HEK293 (cell line): Measurements from ENCODE around the gene OTUB1.

Source experiments
- CTCF ChIA-PET: fragments of 350-600 bp; formaldehyde crosslinking; extraction: SDS; loops from one replicate; lab custom pipeline; 2021; ENCODE audit warnings: antibody characterized with exemption; lab: Yijun Ruan, JAX
- POLR2A ChIA-PET: fragments of 300-600 bp; formaldehyde crosslinking; extraction: SDS; loops from one replicate; lab custom pipeline; 2020; ENCODE audit warnings: antibody characterized with exemption, inconsistent platforms; lab: Yijun Ruan, JAX
- H3K27ac ChIP-seq: fragments of 200-500 bp; sonication (Bioruptor generic); 2 replicates; pipeline ENCODE4 v1.5.1; 2014; ENCODE audit warnings: low read depth, low read length, control low read depth, inconsistent platforms; ENCODE audit errors: extremely low read depth
- H3K36me3 ChIP-seq, 2 experiments: fragments of 200-500 bp in 1 of 2; sonication (Bioruptor generic) in 1 of 2; 1 replicate in 1 of 2; 2 replicates in 1 of 2; pipeline ENCODE4 v1.5.1; 2014 to 2017; ENCODE audit warnings: inconsistent platforms in 2 of 2, low read length in 2 of 2; ENCODE audit not compliant: control insufficient read depth in 2 of 2, insufficient read depth in 1 of 2
- H3K4me1 ChIP-seq: fragments of 200-500 bp; sonication (Bioruptor generic); 2 replicates; pipeline ENCODE4 v1.5.1; 2014; ENCODE audit warnings: mild to moderate bottlenecking, low read length, inconsistent platforms; ENCODE audit not compliant: control insufficient read depth, insufficient read depth
- H3K4me3 ChIP-seq: 2 replicates; pipeline ENCODE4 v1.5.1; 2011; ENCODE audit warnings: low read depth, mild to moderate bottlenecking, control low read depth, low read length, moderate library complexity
- H3K9me3 ChIP-seq: fragments of 200-500 bp; sonication (Bioruptor generic); 2 replicates; pipeline ENCODE4 v1.5.1; 2014; ENCODE audit warnings: low read depth, low read length, inconsistent platforms; ENCODE audit not compliant: control insufficient read depth, insufficient read depth
- KLF7 ChIP-seq: fragments of 450-650 bp; formaldehyde crosslinking; IDR thresholded peaks from 2 replicates; pipeline ENCODE4 v1.5.1; 2016; ENCODE audit warnings: missing biosample characterization, missing genetic modification characterization, borderline replicate concordance
- OSR2 ChIP-seq: fragments of 450-650 bp; formaldehyde crosslinking; IDR thresholded peaks from 2 replicates; pipeline ENCODE4 v1.5.1; 2016; ENCODE audit warnings: missing biosample characterization, missing genetic modification characterization
- REST ChIP-seq: fragments of 450-650 bp; formaldehyde crosslinking; IDR thresholded peaks from 2 replicates; pipeline ENCODE4 v1.5.1; 2016; ENCODE audit warnings: missing biosample characterization, missing genetic modification characterization
- SETDB1 ChIP-seq: IDR thresholded peaks from one replicate; pipeline ENCODE4 v1.6.1; 2017; ENCODE audit warnings: mild to moderate bottlenecking, low read length, moderate library complexity, mixed read lengths; ENCODE audit not compliant: insufficient read length
- SP2 ChIP-seq: fragments of 450-650 bp; formaldehyde crosslinking; IDR thresholded peaks from 2 replicates; pipeline ENCODE4 v1.5.1; 2016; ENCODE audit warnings: missing biosample characterization, missing genetic modification characterization
- TCF7L2 ChIP-seq: IDR thresholded peaks from 2 replicates; pipeline ENCODE4 v1.6.1; 2011; ENCODE audit warnings: low read depth, mild to moderate bottlenecking, inconsistent platforms, low read length, moderate library complexity, borderline replicate concordance
- ZBTB49 ChIP-seq: fragments of 450-650 bp; formaldehyde crosslinking; IDR thresholded peaks from 2 replicates; pipeline ENCODE4 v1.5.1; 2016; ENCODE audit warnings: missing biosample characterization, missing genetic modification characterization, low read depth
- ZFHX2 ChIP-seq: fragments of 450-650 bp; formaldehyde crosslinking; conservative IDR thresholded peaks from 2 replicates; pipeline ENCODE4 v1.5.1; 2016; ENCODE audit warnings: missing biosample characterization, missing genetic modification characterization
- ZFP37 ChIP-seq: fragments of 450-650 bp; formaldehyde crosslinking; IDR thresholded peaks from 2 replicates; pipeline ENCODE4 v1.5.1; 2016; ENCODE audit warnings: missing biosample characterization, missing genetic modification characterization
- ZNF16 ChIP-seq: fragments of 450-650 bp; formaldehyde crosslinking; IDR thresholded peaks from 2 replicates; pipeline ENCODE4 v1.5.1; 2016; ENCODE audit warnings: low read depth, missing biosample characterization, missing genetic modification characterization
- ZNF280C ChIP-seq: fragments of 450-650 bp; formaldehyde crosslinking; IDR thresholded peaks from 2 replicates; pipeline ENCODE4 v1.5.1; 2016; ENCODE audit warnings: missing biosample characterization, missing genetic modification characterization
- ZNF292 ChIP-seq: fragments of 450-650 bp; formaldehyde crosslinking; IDR thresholded peaks from 2 replicates; pipeline ENCODE4 v1.5.1; 2016; ENCODE audit warnings: low read depth, missing biosample characterization, missing genetic modification characterization, borderline replicate concordance
- ZNF335 ChIP-seq: fragments of 450-650 bp; formaldehyde crosslinking; conservative IDR thresholded peaks from 2 replicates; pipeline ENCODE4 v1.5.1; 2016; ENCODE audit warnings: missing biosample characterization, missing genetic modification characterization
- ZNF394 ChIP-seq: fragments of 450-650 bp; formaldehyde crosslinking; IDR thresholded peaks from 2 replicates; pipeline ENCODE4 v1.5.1; 2016; ENCODE audit warnings: missing biosample characterization, missing genetic modification characterization, mild to moderate bottlenecking, moderate library complexity, borderline replicate concordance
- ZNF624 ChIP-seq: fragments of 450-650 bp; formaldehyde crosslinking; IDR thresholded peaks from 2 replicates; pipeline ENCODE4 v1.5.1; 2017; ENCODE audit warnings: missing biosample characterization, missing genetic modification characterization
- TF ChIP-seq, protein P1 (sequence below): fragments of 450-650 bp; formaldehyde crosslinking; IDR thresholded peaks from 2 replicates; pipeline ENCODE4 v1.5.1; 2016; ENCODE audit warnings: missing biosample characterization, missing genetic modification characterization
- TF ChIP-seq, protein P2 (sequence below): fragments of 450-650 bp; formaldehyde crosslinking; IDR thresholded peaks from 2 replicates; pipeline ENCODE4 v1.5.1; 2016; ENCODE audit warnings: missing biosample characterization, missing genetic modification characterization

Gene OTUB1

GRCh38 chr11:63986932-63987513 lies 785 bp downstream of the OTUB1 start:
- Histone ChIP-seq H3K27ac (peak overlapping the region; percentile 76), H3K4me3 (peak overlapping the region; percentile 95), H3K9me3 (no peaks in the 10 kb centered on the region), H3K36me3 (peaks cover 4 to 40% of the 10 kb centered on the region in 2 experiments; a peak in 2 of 3 replicates), H3K4me1 (0 out of 2 replicates have a peak, but pooled peaks cover 2% of the 10 kb centered on the region)
- TF ChIP-seq ZBTB49 (no peak), ZNF335 (tag by site-specific recombination) (peak; percentile 65)
- POLR2A ChIA-PET = interaction anchor here (3.5 kb wide), 1 partner anchor 13 kb away, joined by 18 read pairs; no protein-coding TSS in a partner anchor
- CTCF ChIA-PET = no interaction called here

DNA sequence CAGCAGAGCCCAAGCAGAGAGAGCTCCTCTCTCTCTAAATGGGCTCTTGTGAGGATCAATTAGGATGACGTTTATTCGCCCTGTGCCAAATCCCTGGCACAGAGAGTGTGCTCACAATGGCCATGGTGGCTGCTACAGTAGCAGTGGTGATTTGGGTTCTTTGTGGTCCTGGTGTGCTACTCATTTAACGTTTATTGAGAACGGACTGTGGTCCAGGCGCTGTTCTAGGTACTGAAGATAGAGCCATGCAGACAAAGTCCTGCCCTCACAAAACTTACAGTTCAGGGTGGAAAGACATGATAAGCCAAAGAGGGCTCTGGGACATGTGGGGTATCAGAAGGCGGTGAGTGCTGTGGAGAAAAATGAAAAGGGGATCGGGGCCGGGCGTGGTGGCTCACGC lies 5.3 kb downstream of the OTUB1 start:
- no peak overlapping the region for H3K4me3 ChIP-seq
- ChIA-PET CTCF (interaction anchor here (0.7 kb wide), 2 partner anchors 8 to 13 kb away, joined by 3 read pairs; no protein-coding TSS in a partner anchor), POLR2A (interaction anchor here (0.6 to 0.8 kb wide), 2 partner anchors 15 to 17 kb away, joined by 3 read pairs; partner anchors contain the start of gene COX8A)
- TF ChIP-seq ZNF624 (tag by site-specific recombination) (no peak), REST (tag by site-specific recombination) (peak; percentile 73)
- H3K9me3 ChIP-seq = no peaks in the 10 kb centered on the region
- H3K27ac ChIP-seq = no peak overlapping the region
- no peaks in the 10 kb centered on the region for H3K4me1 ChIP-seq
- peaks cover 8 to 78% of the 10 kb centered on the region in 2 experiments; a peak in 2 of 3 replicates for H3K36me3 ChIP-seq

GRCh38 chr11:63993100-63993499 lies 6.9 kb downstream of the OTUB1 start:
- peaks cover 8 to 87% of the 10 kb centered on the region in 2 experiments; a peak in 2 of 3 replicates for H3K36me3 ChIP-seq

GRCh38 chr11:63993993-63994392 lies 7.8 kb downstream of the OTUB1 start:
- peaks cover 8 to 84% of the 10 kb centered on the region in 2 experiments; a peak in 2 of 3 replicates for H3K36me3 ChIP-seq
- ChIA-PET CTCF (interaction anchor here (0.6 to 1.3 kb wide), 3 partner anchors 46 to 153 kb away, joined by 3 to 5 read pairs (median 4); no protein-coding TSS in a partner anchor), POLR2A (no interaction called here)
- H3K9me3 ChIP-seq = no peaks in the 10 kb centered on the region
- no peak overlapping the region for H3K27ac ChIP-seq
- H3K4me1 ChIP-seq = no peaks in the 10 kb centered on the region
- no peak overlapping the region for H3K4me3 ChIP-seq
- TF ChIP-seq ZNF280C (no peak), SETDB1 (no peak), OSR2 (tag by site-specific recombination) (no peak), ZNF394 (tag by site-specific recombination) (no peak), ZNF16 (tag by site-specific recombination) (no peak)
- TF ChIP-seq, protein P1, sequence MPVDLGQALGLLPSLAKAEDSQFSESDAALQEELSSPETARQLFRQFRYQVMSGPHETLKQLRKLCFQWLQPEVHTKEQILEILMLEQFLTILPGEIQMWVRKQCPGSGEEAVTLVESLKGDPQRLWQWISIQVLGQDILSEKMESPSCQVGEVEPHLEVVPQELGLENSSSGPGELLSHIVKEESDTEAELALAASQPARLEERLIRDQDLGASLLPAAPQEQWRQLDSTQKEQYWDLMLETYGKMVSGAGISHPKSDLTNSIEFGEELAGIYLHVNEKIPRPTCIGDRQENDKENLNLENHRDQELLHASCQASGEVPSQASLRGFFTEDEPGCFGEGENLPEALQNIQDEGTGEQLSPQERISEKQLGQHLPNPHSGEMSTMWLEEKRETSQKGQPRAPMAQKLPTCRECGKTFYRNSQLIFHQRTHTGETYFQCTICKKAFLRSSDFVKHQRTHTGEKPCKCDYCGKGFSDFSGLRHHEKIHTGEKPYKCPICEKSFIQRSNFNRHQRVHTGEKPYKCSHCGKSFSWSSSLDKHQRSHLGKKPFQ (tag by site-specific recombination) = no peak

More at GRCh38 chr11:63993100-63993499, 6.9 kb downstream of the OTUB1 start:
- no peak overlapping the region for H3K4me3 ChIP-seq
- POLR2A ChIA-PET = interaction anchor here (0.7 kb wide), 2 partner anchors 11 to 24 kb away, joined by 6 to 8 read pairs; no protein-coding TSS in a partner anchor
- no peaks in the 10 kb centered on the region for H3K9me3 ChIP-seq
- no peaks in the 10 kb centered on the region for H3K4me1 ChIP-seq
- H3K27ac ChIP-seq = no peak overlapping the region
- TF ChIP-seq SP2 (tag by site-specific recombination) (no peak), KLF7 (tag by site-specific recombination) (no peak), TCF7L2 (no peak), ZFP37 (tag by site-specific recombination) (no peak), ZFHX2 (tag by site-specific recombination) (no peak), ZNF292 (no peak)
- TF ChIP-seq, protein P2, sequence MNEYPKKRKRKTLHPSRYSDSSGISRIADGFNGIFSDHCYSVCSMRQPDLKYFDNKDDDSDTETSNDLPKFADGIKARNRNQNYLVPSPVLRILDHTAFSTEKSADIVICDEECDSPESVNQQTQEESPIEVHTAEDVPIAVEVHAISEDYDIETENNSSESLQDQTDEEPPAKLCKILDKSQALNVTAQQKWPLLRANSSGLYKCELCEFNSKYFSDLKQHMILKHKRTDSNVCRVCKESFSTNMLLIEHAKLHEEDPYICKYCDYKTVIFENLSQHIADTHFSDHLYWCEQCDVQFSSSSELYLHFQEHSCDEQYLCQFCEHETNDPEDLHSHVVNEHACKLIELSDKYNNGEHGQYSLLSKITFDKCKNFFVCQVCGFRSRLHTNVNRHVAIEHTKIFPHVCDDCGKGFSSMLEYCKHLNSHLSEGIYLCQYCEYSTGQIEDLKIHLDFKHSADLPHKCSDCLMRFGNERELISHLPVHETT = no peak
- CTCF ChIA-PET = no interaction called here
